H9 (cell line): ENCODE data around the gene RCAN2. TPM values are rescaled to one million over a fixed set of nuclear protein-coding genes. Genes with fewer than 3 reads are reported as not detected.

Experiments
- DNase-seq: peaks from one replicate; pipeline ENCODE4 v3.0.0-alpha.2; 2017
- H2AFZ ChIP-seq: one replicate; pipeline ENCODE4 v1.6.1; 2013; ENCODE audit warnings: mild to moderate bottlenecking, low read length, control low read depth, moderate library complexity
- H2AK5ac ChIP-seq: 2 replicates; pipeline ENCODE4 v1.6.1; 2013; ENCODE audit warnings: low read length, control low read depth, mixed read lengths; ENCODE audit not compliant: insufficient read length
- H2BK120ac ChIP-seq: one replicate; pipeline ENCODE4 v1.6.1; 2013; ENCODE audit warnings: low read depth, mild to moderate bottlenecking, low read length, control low read depth, inconsistent platforms; ENCODE audit not compliant: poor library complexity, severe bottlenecking
- H2BK12ac ChIP-seq: 2 replicates; pipeline ENCODE4 v1.6.1; 2013; ENCODE audit warnings: low read length, control low read depth, mixed read lengths, low read depth; ENCODE audit not compliant: insufficient read length
- H2BK15ac ChIP-seq: 2 replicates; pipeline ENCODE4 v1.6.1; 2013; ENCODE audit warnings: low read depth, low read length, control low read depth
- H2BK20ac ChIP-seq: one replicate; pipeline ENCODE4 v1.6.1; 2013; ENCODE audit warnings: low read depth, mild to moderate bottlenecking, low read length, control low read depth, inconsistent platforms; ENCODE audit not compliant: poor library complexity, severe bottlenecking
- H2BK5ac ChIP-seq: 2 replicates; pipeline ENCODE4 v1.6.1; 2013; ENCODE audit warnings: low read length, control low read depth, mixed read lengths; ENCODE audit not compliant: insufficient read length
- H3K14ac ChIP-seq: 2 replicates; pipeline ENCODE4 v1.6.1; 2013; ENCODE audit warnings: low read length, control low read depth; ENCODE audit not compliant: insufficient read depth
- H3K18ac ChIP-seq: 2 replicates; pipeline ENCODE4 v1.6.1; 2013; ENCODE audit warnings: low read depth, mild to moderate bottlenecking, mixed read lengths, low read length, control low read depth; ENCODE audit not compliant: insufficient read length
- H3K23ac ChIP-seq: 2 replicates; pipeline ENCODE4 v1.6.1; 2013; ENCODE audit warnings: low read length, control low read depth, mixed read lengths, low read depth; ENCODE audit not compliant: insufficient read length
- H3K23me2 ChIP-seq: 2 replicates; pipeline ENCODE4 v1.6.1; 2013; ENCODE audit warnings: low read depth, mild to moderate bottlenecking, mixed read lengths, low read length, control low read depth; ENCODE audit not compliant: insufficient read length, poor library complexity, severe bottlenecking
- H3K27ac ChIP-seq: 2 replicates; pipeline ENCODE4 v1.5.1; 2013; ENCODE audit warnings: low read length, control low read depth, mixed read lengths, low read depth; ENCODE audit not compliant: insufficient read length
- H3K27me3 ChIP-seq: 2 replicates; pipeline ENCODE4 v1.6.1; 2013; ENCODE audit warnings: low read length, control low read depth, inconsistent platforms; ENCODE audit not compliant: insufficient read depth
- H3K4ac ChIP-seq: 2 replicates; pipeline ENCODE4 v1.6.1; 2013; ENCODE audit warnings: low read depth, mild to moderate bottlenecking, control low read depth, inconsistent platforms, low read length, moderate library complexity
- H3K4me1 ChIP-seq: 2 replicates; pipeline ENCODE4 v1.6.1; 2013; ENCODE audit warnings: low read length, control low read depth, inconsistent platforms; ENCODE audit not compliant: insufficient read depth
- H3K4me2 ChIP-seq: 2 replicates; pipeline ENCODE4 v1.6.1; 2013; ENCODE audit warnings: low read length, control low read depth, mixed read lengths; ENCODE audit not compliant: insufficient read length, insufficient read depth
- H3K56ac ChIP-seq: 2 replicates; pipeline ENCODE4 v1.6.1; 2013; ENCODE audit warnings: low read depth, mild to moderate bottlenecking, mixed read lengths, low read length, control low read depth; ENCODE audit not compliant: insufficient read length
- H3K79me1 ChIP-seq: 2 replicates; pipeline ENCODE4 v1.6.1; 2013; ENCODE audit warnings: low read depth, mild to moderate bottlenecking, moderate library complexity, low read length, control low read depth, inconsistent platforms; ENCODE audit not compliant: insufficient read depth, poor library complexity, severe bottlenecking
- H3K79me2 ChIP-seq: 2 replicates; pipeline ENCODE4 v1.6.1; 2013; ENCODE audit warnings: low read length, control low read depth, inconsistent platforms; ENCODE audit not compliant: insufficient read depth
- H3K9ac ChIP-seq: 2 replicates; pipeline ENCODE4 v1.6.1; 2013; ENCODE audit warnings: low read length, control low read depth, mixed read lengths; ENCODE audit not compliant: insufficient read length; ENCODE audit errors: extremely low read depth
- H3K9me3 ChIP-seq: one replicate; pipeline ENCODE4 v1.6.1; 2013; ENCODE audit warnings: low read depth, low read length, inconsistent platforms; ENCODE audit not compliant: control insufficient read depth
- H3T11ph ChIP-seq: one replicate; pipeline ENCODE4 v1.6.1; 2013; ENCODE audit warnings: mild to moderate bottlenecking, low read length, control low read depth, inconsistent platforms
- H4K20me1 ChIP-seq: one replicate; pipeline ENCODE4 v1.6.1; 2013; ENCODE audit not compliant: control insufficient read depth, insufficient read length, insufficient read depth
- H4K5ac ChIP-seq: 2 replicates; pipeline ENCODE4 v1.6.1; 2013; ENCODE audit warnings: low read depth, mild to moderate bottlenecking, mixed read lengths, low read length, control low read depth; ENCODE audit not compliant: insufficient read length
- H4K8ac ChIP-seq: replicated peaks from 2 replicates; pipeline ENCODE4 v1.6.1; 2013; ENCODE audit warnings: low read length, control low read depth, mixed read lengths, low read depth; ENCODE audit not compliant: insufficient read length
- H4K91ac ChIP-seq: 2 replicates; pipeline ENCODE4 v1.6.1; 2013; ENCODE audit warnings: low read depth, mild to moderate bottlenecking, moderate library complexity, mixed read lengths, low read length, control low read depth; ENCODE audit not compliant: insufficient read length
- H3K27ac Mint-ChIP-seq, 3 experiments: 2 replicates in 2 of 3; 3 replicates in 1 of 3; pipeline ENCODE4 v1.8.0; 2020 to 2021; ENCODE audit warnings: mixed read lengths in 3 of 3, mild to moderate bottlenecking in 1 of 3, moderate library complexity in 1 of 3
- H3K27me3 Mint-ChIP-seq: 2 replicates; pipeline ENCODE4 v1.8.0; 2021; ENCODE audit warnings: low read depth, mild to moderate bottlenecking, moderate library complexity, mixed read lengths
- H3K36me3 Mint-ChIP-seq, 3 experiments: 2 replicates in 2 of 3; 3 replicates in 1 of 3; pipeline ENCODE4 v1.8.0; 2020 to 2021; ENCODE audit warnings: low read depth in 3 of 3, mixed read lengths in 3 of 3; ENCODE audit not compliant: insufficient read depth in 1 of 3
- H3K4me1 Mint-ChIP-seq, 2 experiments: 2 replicates each; pipeline ENCODE4 v1.8.0; 2020; ENCODE audit warnings: mixed read lengths in 2 of 2
- H3K4me3 Mint-ChIP-seq, 2 experiments: 2 replicates in 1 of 2; 3 replicates in 1 of 2; pipeline ENCODE4 v1.8.0; 2020 to 2021; ENCODE audit warnings: mild to moderate bottlenecking in 2 of 2, mixed read lengths in 2 of 2, moderate library complexity in 1 of 2
- H3K9me3 Mint-ChIP-seq, 2 experiments: 2 replicates in 1 of 2; 3 replicates in 1 of 2; pipeline ENCODE4 v1.8.0; 2020; ENCODE audit warnings: mild to moderate bottlenecking in 2 of 2, mixed read lengths in 2 of 2, moderate library complexity in 1 of 2
- WGBS: extraction: QIAGEN DNeasy Blood & Tissue Kit; methylation state at CpG from one replicate; pipeline ENCODE4 v1.1.7; 2013; ENCODE audit warnings: missing lambda C conversion rate, low lambda C conversion rate, mixed read lengths; ENCODE audit not compliant: insufficient read length; ENCODE audit errors: extremely low coverage; 5-methylcytosine and 5-hydroxymethylcytosine counted together
- total RNA-seq: library from RNA; stranded (reverse); gene quantifications from 2 replicates; pipeline ENCODE4 v1.2.1, GENCODE V29; 2021
- TF ChIP-seq, protein P1 (sequence below): fragments of 200-600 bp; sonication (generic); conservative IDR thresholded peaks from 3 replicates; pipeline ENCODE4 v1.8.0; 2021; ENCODE audit warnings: antibody characterized with exemption, mild to moderate bottlenecking

The RCAN2 gene
- total RNA-seq, 1 experiment from 2014 or later: 3.0 TPM

DNA sequence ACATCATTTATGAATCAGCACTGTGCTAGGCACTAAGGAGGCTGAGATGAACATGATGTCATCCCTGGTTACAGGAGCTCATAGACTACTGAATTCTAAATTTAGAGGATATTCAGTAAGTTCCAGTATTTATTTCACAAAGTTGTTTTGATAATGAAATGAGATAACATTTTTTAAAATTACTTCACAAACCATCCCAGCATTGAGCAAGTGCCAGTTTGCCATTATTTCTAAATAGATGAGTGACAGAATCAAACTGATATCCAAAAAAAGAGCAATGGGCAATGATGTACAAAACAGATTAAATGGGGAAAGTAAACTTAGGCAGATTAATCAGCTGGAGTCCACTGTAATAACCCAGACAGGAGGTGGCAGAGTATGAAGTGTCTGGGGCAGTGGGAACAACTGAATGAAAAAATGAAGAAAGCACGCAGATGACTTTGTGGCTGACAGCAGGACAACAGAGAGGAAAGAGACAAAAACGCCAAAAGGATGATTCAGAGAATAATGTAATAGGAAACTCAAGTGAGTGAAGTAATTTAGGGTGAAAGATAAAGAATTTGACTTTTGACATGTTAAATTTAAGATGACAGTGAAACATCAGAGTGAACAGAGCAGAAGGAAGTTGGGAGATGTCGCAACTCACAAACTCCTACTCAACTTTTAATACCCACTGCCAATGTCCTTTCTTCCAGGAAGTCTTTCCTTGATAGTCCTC lies 70.2 kb downstream of the RCAN2 start:
- no peak overlapping the region for H3K27ac ChIP-seq
- no peak overlapping the region for H2BK20ac ChIP-seq
- H3T11ph ChIP-seq: no peak overlapping the region
- H3K27ac Mint-ChIP-seq: no peak overlapping the region
- no peak overlapping the region for H3K4me3 Mint-ChIP-seq
- no peak overlapping the region for H3K4me2 ChIP-seq
- DNase-seq: no peak
- no peaks in the 10 kb centered on the region for H3K79me2 ChIP-seq
- TF ChIP-seq, protein P1, sequence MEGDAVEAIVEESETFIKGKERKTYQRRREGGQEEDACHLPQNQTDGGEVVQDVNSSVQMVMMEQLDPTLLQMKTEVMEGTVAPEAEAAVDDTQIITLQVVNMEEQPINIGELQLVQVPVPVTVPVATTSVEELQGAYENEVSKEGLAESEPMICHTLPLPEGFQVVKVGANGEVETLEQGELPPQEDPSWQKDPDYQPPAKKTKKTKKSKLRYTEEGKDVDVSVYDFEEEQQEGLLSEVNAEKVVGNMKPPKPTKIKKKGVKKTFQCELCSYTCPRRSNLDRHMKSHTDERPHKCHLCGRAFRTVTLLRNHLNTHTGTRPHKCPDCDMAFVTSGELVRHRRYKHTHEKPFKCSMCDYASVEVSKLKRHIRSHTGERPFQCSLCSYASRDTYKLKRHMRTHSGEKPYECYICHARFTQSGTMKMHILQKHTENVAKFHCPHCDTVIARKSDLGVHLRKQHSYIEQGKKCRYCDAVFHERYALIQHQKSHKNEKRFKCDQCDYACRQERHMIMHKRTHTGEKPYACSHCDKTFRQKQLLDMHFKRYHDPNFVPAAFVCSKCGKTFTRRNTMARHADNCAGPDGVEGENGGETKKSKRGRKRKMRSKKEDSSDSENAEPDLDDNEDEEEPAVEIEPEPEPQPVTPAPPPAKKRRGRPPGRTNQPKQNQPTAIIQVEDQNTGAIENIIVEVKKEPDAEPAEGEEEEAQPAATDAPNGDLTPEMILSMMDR: no peak
- H3K9me3 Mint-ChIP-seq: no peaks in the 10 kb centered on the region
- no peaks in the 10 kb centered on the region for H3K36me3 Mint-ChIP-seq
- H2BK12ac ChIP-seq: no peak overlapping the region
- no peak overlapping the region for H2BK5ac ChIP-seq
- no peaks in the 10 kb centered on the region for H3K23me2 ChIP-seq
- H3K56ac ChIP-seq: no peak overlapping the region
- H3K9me3 ChIP-seq: no peaks in the 10 kb centered on the region
- no peaks in the 10 kb centered on the region; the same call in 1 of the 2 replicates for H3K4me1 ChIP-seq
- H4K5ac ChIP-seq: no peak overlapping the region
- H3K4ac ChIP-seq: no peak overlapping the region
- no peak overlapping the region for H3K14ac ChIP-seq
- no peak overlapping the region for H2AK5ac ChIP-seq
- H3K79me1 ChIP-seq: no peaks in the 10 kb centered on the region
- H3K27me3 Mint-ChIP-seq: no peaks in the 10 kb centered on the region
- H3K18ac ChIP-seq: no peak overlapping the region
- H2BK120ac ChIP-seq: no peak overlapping the region
- H3K9ac ChIP-seq: no peak overlapping the region
- H3K23ac ChIP-seq: no peak overlapping the region
- H4K20me1 ChIP-seq: no peaks in the 10 kb centered on the region
- H2AFZ ChIP-seq: no peak overlapping the region
- H4K8ac ChIP-seq: no peak overlapping the region
- no peak overlapping the region for H4K91ac ChIP-seq
- H3K4me1 Mint-ChIP-seq: peaks cover 5 to 7% of the 10 kb centered on the region in 2 experiments; a peak in 3 of 4 replicates
- no CpG with 5 or more reads among the region's 3 CpGs for WGBS
- no peaks in the 10 kb centered on the region for H3K27me3 ChIP-seq
- H2BK15ac ChIP-seq: no peak overlapping the region
